H1 (cell line): ENCODE data around the gene ABHD16A. TPM values are rescaled to one million over a fixed set of nuclear protein-coding genes. Genes with fewer than 3 reads are reported as not detected.

Source experiments
- CTCF ChIA-PET: fragments of 300-600 bp; sonication (Branson Sonifier 250); formaldehyde crosslinking; loops from one replicate; lab custom pipeline; 2021; ENCODE audit not compliant: partially characterized antibody; lab: Charles Lee
- POLR2A ChIA-PET: fragments of 300-600 bp; sonication (Branson Sonifier 250); formaldehyde crosslinking; loops from one replicate; lab custom pipeline; 2021; ENCODE audit warnings: inconsistent platforms; ENCODE audit not compliant: partially characterized antibody; lab: Charles Lee
- DNase-seq, 2 experiments: peaks; one replicate each; pipeline versions ENCODE4 v3.0.0 to v3.0.0-alpha.2; 2010 to 2022; ENCODE audit warnings: low spot score in 2 of 2, low read depth in 1 of 2, mixed read lengths in 1 of 2
- FAIRE-seq: peaks from 2 replicates; lab custom pipeline; 2011; peaks lifted over from hg19 to GRCh38; lab: Jason Lieb, UNC
- H2AFZ ChIP-seq: 2 replicates; pipeline ENCODE4 v1.8.1; 2012; ENCODE audit warnings: low read length, inconsistent platforms
- H2AK5ac ChIP-seq: 2 replicates; pipeline ENCODE4 v1.6.1; 2013; ENCODE audit warnings: low read depth, low read length
- H2BK120ac ChIP-seq: replicated peaks from 2 replicates; pipeline ENCODE3; 2013; ENCODE audit warnings: low read depth, low read length, inconsistent platforms
- H2BK12ac ChIP-seq: 2 replicates; pipeline ENCODE4 v1.6.1; 2013; ENCODE audit warnings: low read depth, low read length
- H2BK15ac ChIP-seq: 2 replicates; pipeline ENCODE4 v1.6.1; 2013; ENCODE audit warnings: low read length
- H2BK20ac ChIP-seq: 2 replicates; pipeline ENCODE4 v1.6.1; 2013; ENCODE audit warnings: low read length
- H2BK5ac ChIP-seq: 2 replicates; pipeline ENCODE4 v1.6.1; 2013; ENCODE audit warnings: low read depth, low read length
- H3K14ac ChIP-seq: 2 replicates; pipeline ENCODE4 v1.6.1; 2013; ENCODE audit warnings: inconsistent platforms; ENCODE audit not compliant: insufficient read length
- H3K18ac ChIP-seq: 2 replicates; pipeline ENCODE4 v1.6.1; 2013; ENCODE audit warnings: low read length; ENCODE audit errors: extremely low read depth
- H3K23ac ChIP-seq: 2 replicates; pipeline ENCODE4 v1.6.1; 2013; ENCODE audit warnings: inconsistent platforms; ENCODE audit not compliant: insufficient read length
- H3K23me2 ChIP-seq: 2 replicates; pipeline ENCODE4 v1.6.1; 2013; ENCODE audit warnings: low read depth, low read length
- H3K27ac ChIP-seq: 2 replicates; pipeline ENCODE4 v1.6.1; 2011; ENCODE audit warnings: low read depth, low read length, inconsistent platforms
- H3K27me3 ChIP-seq, 4 experiments: replicated peaks in 1 of 4; 1 replicate in 1 of 4; 2 replicates in 3 of 4; pipeline versions ENCODE4 v1.6.1 to v1.8.1; 2011 to 2013; ENCODE audit warnings: low read length in 3 of 4, mild to moderate bottlenecking in 3 of 4, inconsistent platforms in 2 of 4, mixed read lengths in 2 of 4, moderate library complexity in 1 of 4; ENCODE audit not compliant: control insufficient read depth in 3 of 4, insufficient read depth in 3 of 4; ENCODE audit errors: extremely low read depth in 1 of 4
- H3K36me3 ChIP-seq, 4 experiments: 2 replicates each; pipeline versions ENCODE4 v1.6.1 to v1.8.1; 2011 to 2013; ENCODE audit warnings: mild to moderate bottlenecking in 4 of 4, low read length in 3 of 4, moderate library complexity in 2 of 4, control low read depth in 1 of 4, inconsistent platforms in 1 of 4; ENCODE audit not compliant: insufficient read depth in 4 of 4, control insufficient read depth in 2 of 4
- H3K4ac ChIP-seq: replicated peaks from 2 replicates; pipeline ENCODE3; 2013; ENCODE audit warnings: low read length, low read depth, mixed read lengths, inconsistent platforms; ENCODE audit not compliant: insufficient read length
- H3K4me1 ChIP-seq, 4 experiments: replicated peaks in 1 of 4; 1 replicate in 1 of 4; 2 replicates in 3 of 4; pipeline versions ENCODE4 v1.6.1 to v1.8.1; 2011 to 2013; ENCODE audit warnings: low read length in 3 of 4, inconsistent platforms in 2 of 4, mixed read lengths in 1 of 4; ENCODE audit not compliant: insufficient read depth in 4 of 4, control insufficient read depth in 3 of 4
- H3K4me2 ChIP-seq, 2 experiments: 2 replicates each; pipeline versions ENCODE4 v1.6.1 to v1.8.1; 2011 to 2013; ENCODE audit warnings: low read depth in 2 of 2, low read length in 2 of 2, control low read depth in 1 of 2, inconsistent platforms in 1 of 2, mild to moderate bottlenecking in 1 of 2; ENCODE audit not compliant: insufficient read depth in 1 of 2
- H3K4me3 ChIP-seq, 4 experiments: fragments of 200-600, 300-600 bp in 1 of 4; sonication (generic), shearing (Covaris generic), sonication (Bioruptor Twin) in 1 of 4; 2 replicates each; pipeline versions ENCODE4 v1.5.1 to v1.8.1; 2011 to 2016; ENCODE audit warnings: low read length in 4 of 4, low read depth in 3 of 4, control low read depth in 2 of 4, inconsistent platforms in 2 of 4, mild to moderate bottlenecking in 2 of 4, mixed read lengths in 1 of 4, moderate library complexity in 1 of 4; ENCODE audit not compliant: insufficient read depth in 2 of 4; ENCODE audit errors: extremely low read depth in 1 of 4
- H3K56ac ChIP-seq: replicated peaks from 2 replicates; pipeline ENCODE3; 2013; ENCODE audit warnings: low read depth, mild to moderate bottlenecking, mixed read lengths, low read length, inconsistent platforms; ENCODE audit not compliant: insufficient read length
- H3K79me1 ChIP-seq: 2 replicates; pipeline ENCODE4 v1.6.1; 2013; ENCODE audit warnings: low read depth, low read length, control low read depth
- H3K79me2 ChIP-seq, 2 experiments: 2 replicates each; pipeline versions ENCODE4 v1.6.1 to v1.8.1; 2012 to 2013; ENCODE audit warnings: low read length in 2 of 2, mild to moderate bottlenecking in 2 of 2, inconsistent platforms in 1 of 2; ENCODE audit not compliant: insufficient read depth in 2 of 2, control insufficient read depth in 1 of 2
- H3K9ac ChIP-seq, 4 experiments: replicated peaks in 1 of 4; 1 replicate in 1 of 4; 2 replicates in 3 of 4; pipeline versions ENCODE4 v1.6.1 to v1.8.1; 2011 to 2013; ENCODE audit warnings: low read depth in 3 of 4, low read length in 3 of 4, control low read depth in 2 of 4, mild to moderate bottlenecking in 2 of 4, moderate library complexity in 2 of 4, inconsistent platforms in 1 of 4; ENCODE audit errors: extremely low read depth in 1 of 4
- H3K9me3 ChIP-seq, 2 experiments: 2 replicates each; pipeline versions ENCODE4 v1.6.1 to v1.8.1; 2012 to 2013; ENCODE audit warnings: mild to moderate bottlenecking in 2 of 2, moderate library complexity in 2 of 2, control low read depth in 1 of 2, inconsistent platforms in 1 of 2, low read depth in 1 of 2, low read length in 1 of 2, mixed read lengths in 1 of 2; ENCODE audit not compliant: insufficient read depth in 2 of 2
- H4K20me1 ChIP-seq, 2 experiments: replicated peaks in 1 of 2; 2 replicates each; pipeline versions ENCODE3 to v1.8.1; 2011 to 2013; ENCODE audit warnings: inconsistent platforms in 2 of 2, low read length in 2 of 2, mild to moderate bottlenecking in 1 of 2; ENCODE audit not compliant: insufficient read depth in 2 of 2, control insufficient read depth in 1 of 2
- H4K5ac ChIP-seq: 2 replicates; pipeline ENCODE4 v1.6.1; 2013; ENCODE audit warnings: low read length, low read depth, mixed read lengths, inconsistent platforms; ENCODE audit not compliant: insufficient read length
- H4K8ac ChIP-seq: 2 replicates; pipeline ENCODE4 v1.8.0; 2013; ENCODE audit warnings: mild to moderate bottlenecking, moderate library complexity, low read length, inconsistent platforms; ENCODE audit not compliant: insufficient read depth; ENCODE audit errors: extremely low read depth
- H4K91ac ChIP-seq: replicated peaks from 2 replicates; pipeline ENCODE3; 2013; ENCODE audit warnings: low read length, mixed read lengths, inconsistent platforms; ENCODE audit not compliant: insufficient read length
- TAF7 ChIP-seq: optimal IDR thresholded peaks from 2 replicates; pipeline ENCODE3; 2011; ENCODE audit warnings: low read depth, mild to moderate bottlenecking, inconsistent platforms, low read length, moderate library complexity, borderline replicate concordance
- WGBS, 2 experiments: shearing (Covaris generic) in 1 of 2; methylation state at CpG; one replicate each; pipeline versions ENCODE4 v1.1.6 to v1.1.7; 2013 to 2015; ENCODE audit warnings: low lambda C conversion rate in 2 of 2, mixed read lengths in 2 of 2, inconsistent platforms in 1 of 2, low coverage in 1 of 2, missing lambda C conversion rate in 1 of 2; ENCODE audit not compliant: insufficient replicate concordance in 2 of 2, insufficient coverage in 1 of 2, insufficient read length in 1 of 2; ENCODE audit errors: extremely low coverage in 1 of 2, missing lambda C conversion rate in 1 of 2; 5-methylcytosine and 5-hydroxymethylcytosine counted together
- polyA plus RNA-seq, 7 experiments: library from polyadenylated mRNA; depleted of rRNA in 3 of 7; stranded (reverse) in 5 of 7; unstranded in 2 of 7; fragments of >200 nt in 5 of 7; fragments of 200-250 nt in 2 of 7; gene quantifications; 1 replicate in 5 of 7; 2 replicates in 1 of 7; 4 replicates in 1 of 7; pipeline versions ENCODE4 v1.2.1 to v1.2.3, GENCODE V29; 2011 to 2013; ENCODE audit warnings: missing spikeins in 2 of 7, mixed read lengths in 2 of 7
- total RNA-seq: library from RNA; stranded (reverse); fragmentation: NEBNext Ultra II Directional; extraction: Animal tissue kit (Norgen Biotek cat#: 25700); gene quantifications from 2 replicates; pipeline ENCODE4 v1.2.1, GENCODE V29; 2021

ABHD16A gene
- total and polyA plus RNA-seq, 2 of the 8 experiments (the other 6 are each of a cell fraction or from before 2014, with no cell fraction given), result 32.9 to 40.2 TPM

DNA sequence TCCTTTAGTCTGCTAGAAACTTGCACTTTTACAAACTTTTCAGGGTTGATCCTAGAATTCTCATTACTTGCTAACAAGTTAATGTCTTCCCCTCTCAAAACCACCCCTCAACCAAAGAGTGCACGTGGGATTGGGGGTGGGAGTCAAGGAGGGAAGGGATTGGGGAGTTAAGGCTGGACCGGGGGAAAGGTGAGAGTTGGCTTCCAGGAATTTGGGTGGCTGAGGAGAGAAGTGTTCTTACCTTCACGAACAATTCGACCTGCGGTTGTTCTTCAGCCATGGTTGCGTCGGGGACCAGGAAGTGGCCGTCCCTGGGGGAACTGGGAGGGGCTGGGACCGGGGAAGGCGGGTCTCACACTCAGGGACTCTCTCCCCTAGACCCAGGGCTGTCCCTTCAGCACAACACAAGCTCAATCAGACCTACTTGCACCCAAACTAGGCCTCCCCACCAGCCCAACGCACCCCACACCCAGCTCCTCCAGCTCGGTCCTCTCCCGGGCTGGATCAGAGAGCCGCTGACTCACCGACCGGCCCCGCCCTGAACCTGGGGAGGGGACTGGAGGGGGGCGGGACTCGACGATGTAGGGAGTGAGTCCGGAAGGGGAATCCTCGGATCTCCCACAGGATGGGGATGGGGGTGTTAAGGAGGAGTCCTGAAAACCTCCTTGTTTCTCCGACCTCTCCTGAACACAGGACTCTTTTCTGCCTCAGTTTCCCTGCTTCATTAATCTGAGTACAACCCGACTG is 33.1 kb upstream of the ABHD16A start, which contains the start of gene CLIC1:
TSS of gene CLIC1 (minus strand) at position 510 of the 747 bp plus-strand sequence. CDS start at position 280, 230 bp downstream.
- H3K18ac ChIP-seq, result peak within 1 kb of the TSS; percentile 93
- peak within 1 kb of the TSS; percentile 27 for H3K56ac ChIP-seq
- H4K20me1 ChIP-seq, result peaks cover 4 to 5% of the 10 kb centered on the region in 2 experiments
- H2AK5ac ChIP-seq, result peak within 1 kb of the TSS; percentile 57; the same call in 1 of the 2 replicates
- H4K91ac ChIP-seq, result peak within 1 kb of the TSS; percentile 67
- peak within 1 kb of the TSS; percentile 29 for H2BK120ac ChIP-seq
- peaks cover 10 to 26% (median 20%) of the 10 kb centered on the region in 4 experiments for H3K36me3 ChIP-seq
- H4K5ac ChIP-seq, result peak within 1 kb of the TSS; percentile 88
- peak within 1 kb of the TSS; percentile 40 for H3K4ac ChIP-seq
- H3K23ac ChIP-seq, result no peak within 1 kb of the TSS
- H3K9me3 ChIP-seq, result no peaks in the 10 kb centered on the region; a peak in 1 of 4 replicates
- peaks cover 20% of the 10 kb centered on the region for H3K23me2 ChIP-seq
- peak within 1 kb of the TSS; percentile 61; the same call in 1 of the 2 replicates for H2BK20ac ChIP-seq
- no peaks in the 10 kb centered on the region for H3K27me3 ChIP-seq
- DNase-seq, result peak; percentile 50 to 86
- 2% methylated on average over 22 of the region's 24 CpGs; no CpG with 5 or more reads in 1 of the 2 experiments for WGBS, 2 experiments
- H3K9ac ChIP-seq, result peak within 1 kb of the TSS; percentile 63 to 91 (median 66)
- peak within 1 kb of the TSS; percentile 81; the same call in 1 of the 2 replicates for H2BK15ac ChIP-seq
- H3K4me1 ChIP-seq, result peaks cover 23 to 29% (median 25%) of the 10 kb centered on the region in 4 experiments
- peaks cover 0 to 26% of the 10 kb centered on the region in 2 experiments; a peak in 2 of 4 replicates for H3K79me2 ChIP-seq
- POLR2A ChIA-PET, result interaction anchor here (0.7 to 8.7 kb wide), 27 partner anchors 11 to 223 kb away, joined by 3 to 73 read pairs (median 5); partner anchors contain the start of genes ABHD16A, CSNK2B, DDX39B and GPANK1
- H3K79me1 ChIP-seq, result peaks cover 8% of the 10 kb centered on the region; the same call in 1 of the 2 replicates
- no peak for FAIRE-seq
- peak within 1 kb of the TSS; percentile 64; the same call in 1 of the 2 replicates for H4K8ac ChIP-seq
- peak within 1 kb of the TSS; percentile 78 to 99 for H3K4me2 ChIP-seq
- H3K14ac ChIP-seq, result no peak within 1 kb of the TSS
- no peak within 1 kb of the TSS for H2AFZ ChIP-seq
- CTCF ChIA-PET, result interaction anchor here (0.5 to 5.6 kb wide), 20 partner anchors 12 to 868 kb away, joined by 3 to 23 read pairs (median 3); no protein-coding TSS in a partner anchor
- H2BK5ac ChIP-seq, result peak within 1 kb of the TSS; percentile 97
- peak within 1 kb of the TSS; percentile 64; the same call in 1 of the 2 replicates for H3K27ac ChIP-seq
- peak within 1 kb of the TSS; percentile 35; the same call in 1 of the 2 replicates for H2BK12ac ChIP-seq
- peak within 1 kb of the TSS; percentile 82 to 98 (median 92) for H3K4me3 ChIP-seq
- TF ChIP-seq TAF7, result no peak
